ENCODE results near the gene IQCF6.
A peak's percentile ranks its signal among the peaks of the same experiment; 100 is the strongest.
"Not testable (repeated sequence)": the region's sequence is repeated elsewhere in the genome, so short reads cannot be mapped to it uniquely, and the experiment has no call there.

Gene IQCF6

DNA sequence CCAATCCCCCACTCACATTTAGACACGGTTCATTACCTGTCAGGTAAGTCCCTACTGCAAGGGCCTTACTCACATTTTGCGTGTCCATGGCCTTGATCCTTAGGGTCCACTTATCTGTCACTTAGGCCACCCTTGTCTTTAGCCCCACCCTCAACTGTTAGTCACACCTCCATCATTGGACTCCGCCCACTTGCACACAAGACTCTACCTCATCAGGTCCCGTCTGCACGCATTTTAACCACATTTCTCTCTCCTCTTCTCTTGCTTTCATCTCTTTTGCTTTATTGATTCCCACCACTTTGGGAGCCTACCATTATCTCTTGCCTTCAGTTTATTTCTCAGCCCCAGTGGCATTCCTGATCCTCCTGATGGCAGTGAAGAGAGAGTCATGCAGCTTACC lies at the start of gene IQCF6:
TSS of gene IQCF6 (minus strand) at position 101 of the 400 bp plus-strand sequence. CDS start at position 88, 13 bp downstream.
- no peak for DNase-seq

DNA sequence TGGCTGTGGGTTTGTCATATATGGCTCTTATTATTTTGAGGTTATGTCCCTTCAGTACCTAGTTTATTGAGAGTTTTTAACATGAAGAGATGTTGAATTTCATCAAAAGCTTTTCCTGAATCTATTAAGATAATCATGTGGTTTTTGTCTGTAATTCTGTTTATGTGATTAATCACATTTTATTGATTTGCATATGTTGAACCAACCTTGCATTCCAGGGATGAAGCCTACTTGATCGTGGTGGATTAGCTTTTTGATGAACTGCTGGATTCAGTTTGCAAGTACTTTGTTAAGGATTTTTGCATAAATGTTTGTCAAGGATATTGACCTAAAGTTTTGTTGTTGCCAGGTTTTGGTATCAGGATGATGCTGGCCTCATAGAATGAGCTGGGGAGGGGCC lies 49.3 kb upstream of the IQCF6 start:
- DNase-seq = no peak

DNA sequence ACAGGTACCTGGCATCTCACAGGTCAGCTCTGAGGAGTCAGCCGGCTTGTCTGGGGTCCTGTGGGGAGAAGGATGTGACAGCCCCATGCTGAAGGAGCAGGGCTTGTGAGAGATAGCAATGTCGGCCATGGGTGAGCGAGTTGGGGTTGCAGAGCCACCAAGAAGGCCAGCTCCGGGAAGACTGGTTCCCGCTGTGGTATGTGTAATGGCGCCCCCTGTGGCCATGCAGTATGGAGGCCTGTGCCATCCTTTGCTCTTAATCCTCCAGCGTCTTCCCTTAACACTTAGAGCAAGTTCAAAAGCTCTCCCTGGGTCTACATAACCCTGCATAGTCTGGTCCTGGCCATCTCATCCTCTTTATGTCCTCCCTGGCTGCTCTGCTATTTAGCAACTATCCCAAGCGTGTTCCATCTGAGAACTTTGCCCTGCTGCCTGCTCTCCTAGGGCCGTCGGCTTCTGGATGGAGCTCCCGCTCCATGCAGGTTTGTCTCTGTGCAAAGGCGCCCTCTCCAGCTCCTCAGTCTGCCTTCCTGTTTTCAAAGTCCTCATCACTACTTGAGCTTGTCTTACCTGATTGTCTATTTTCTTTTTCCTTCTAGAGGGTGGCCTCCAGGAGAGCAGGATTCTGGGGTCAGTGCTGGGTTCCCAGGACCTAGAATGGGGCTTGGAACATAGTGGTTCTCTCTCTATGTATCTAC lies 40.8 kb upstream of the IQCF6 start:
- peak; percentile 7 for DNase-seq

DNA sequence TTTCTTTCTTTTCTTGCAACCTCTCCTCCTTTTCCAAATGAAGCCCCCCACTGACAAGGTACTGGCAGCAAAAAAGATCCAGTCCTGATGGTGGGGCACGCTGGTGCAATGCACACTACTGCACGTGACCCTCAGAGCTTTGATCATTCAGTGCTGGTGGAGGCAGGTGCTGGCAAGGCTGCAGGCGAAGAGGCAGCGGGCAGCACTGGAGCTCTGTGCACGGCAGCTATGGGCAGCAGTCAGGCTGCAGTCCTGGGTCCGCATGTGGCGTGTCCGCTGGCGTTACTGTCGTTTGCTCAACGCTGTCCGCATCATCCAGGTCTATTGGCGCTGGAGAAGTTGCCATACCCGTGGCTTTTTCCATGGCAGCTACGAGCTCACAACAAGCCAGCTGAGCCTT lies 40.1 kb upstream of the IQCF6 start:
- DNase-seq = no peak

DNA sequence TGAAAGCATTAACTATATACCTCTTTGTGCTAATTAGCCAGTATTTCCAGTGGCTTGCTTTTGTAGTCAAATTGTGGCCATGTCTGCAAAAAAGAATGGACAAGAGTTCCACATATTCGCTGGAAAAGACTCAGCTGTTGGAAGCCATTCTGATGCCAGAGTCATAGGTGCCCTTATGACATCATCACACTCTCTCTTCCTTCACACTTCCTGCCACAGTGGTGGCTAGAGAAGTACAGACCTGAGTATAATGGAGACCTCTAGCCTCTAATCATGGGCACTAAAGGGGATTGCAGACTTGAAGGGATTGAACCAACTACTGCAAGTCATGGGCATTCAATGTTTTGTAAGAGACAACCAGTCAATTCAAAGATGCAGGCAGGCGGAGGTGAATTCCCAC lies 38.3 kb upstream of the IQCF6 start:
- DNase-seq = no peak

DNA sequence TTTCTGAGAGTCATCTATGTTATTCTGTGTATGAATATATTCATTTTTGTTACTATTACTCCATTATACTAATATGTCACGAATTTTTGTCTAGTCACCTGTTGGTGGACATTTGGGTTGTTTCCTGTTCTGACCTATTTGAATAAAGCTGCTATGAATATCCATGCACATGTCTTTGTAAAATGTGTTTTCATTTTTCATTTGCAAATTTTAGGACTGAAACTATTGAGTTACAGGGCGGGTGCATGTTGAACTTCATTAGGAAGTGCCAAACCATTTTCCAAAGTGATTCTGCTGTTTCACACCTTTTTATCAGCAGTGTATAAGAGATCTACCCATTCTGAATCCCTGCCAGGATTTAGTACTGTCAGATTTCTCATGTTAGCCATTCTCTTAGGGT lies 37.7 kb upstream of the IQCF6 start:
- no peak for DNase-seq

DNA sequence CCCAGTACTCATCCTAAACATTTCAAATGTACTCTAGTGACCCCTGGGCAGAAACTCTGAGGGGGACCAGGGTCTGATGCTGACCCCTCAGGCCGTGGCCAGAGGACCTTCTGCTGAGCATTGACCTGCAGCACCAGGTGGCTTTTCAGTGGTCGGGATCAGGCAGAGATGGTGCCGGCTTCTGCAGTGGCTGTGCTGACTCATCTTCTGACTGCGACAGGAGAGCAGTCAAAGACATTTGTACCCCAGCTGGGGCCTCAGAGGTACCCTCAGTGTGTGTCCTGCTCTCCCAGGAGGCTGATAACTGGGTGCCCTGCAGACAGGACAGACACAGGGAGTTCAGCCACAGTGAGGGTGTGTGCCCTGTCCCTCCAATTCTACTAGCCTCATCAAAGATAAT lies 36.6 kb upstream of the IQCF6 start:
- no peak for DNase-seq

DNA sequence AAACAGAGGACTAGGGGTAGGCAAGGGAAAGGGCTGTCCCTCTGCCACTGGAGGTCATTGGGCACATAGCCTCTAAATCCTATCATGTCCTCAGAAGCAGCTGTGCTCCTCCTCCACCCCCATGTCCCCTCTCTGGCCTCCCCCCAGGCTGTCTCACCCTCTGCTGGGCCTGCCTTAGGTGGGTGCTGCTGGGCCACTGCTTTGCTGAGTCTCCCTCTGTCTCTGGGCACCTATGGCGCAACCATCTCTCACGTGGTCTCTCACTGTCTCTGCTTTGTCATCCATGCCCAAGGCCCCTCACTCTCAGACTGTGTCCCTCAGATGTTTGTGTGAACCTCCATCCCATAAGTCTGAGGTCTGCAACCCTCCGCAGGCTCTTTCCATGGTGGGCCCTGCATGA lies 35.0 kb upstream of the IQCF6 start:
- DNase-seq = no peak

DNA sequence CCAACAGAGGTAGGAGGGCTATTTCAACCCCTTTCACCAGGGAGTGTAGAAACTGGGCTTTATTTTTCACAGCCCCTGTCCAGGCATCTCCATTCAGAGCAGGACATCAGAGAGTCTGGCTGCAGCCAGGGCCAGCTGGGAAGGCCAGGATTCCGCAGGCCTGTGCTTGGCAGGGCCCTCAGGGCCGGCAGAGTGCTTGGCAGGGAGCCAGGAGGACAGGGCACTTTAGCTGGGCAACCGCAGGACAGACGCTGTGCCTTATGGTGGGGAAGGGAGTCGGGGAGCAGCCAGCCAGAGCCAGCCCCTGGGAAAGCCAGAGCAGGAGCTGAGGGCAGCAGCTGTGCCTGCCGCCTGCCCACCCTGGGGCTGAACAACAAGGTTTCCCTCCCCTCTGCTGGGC lies 34.5 kb upstream of the IQCF6 start:
- peak; percentile 1 for DNase-seq

DNA sequence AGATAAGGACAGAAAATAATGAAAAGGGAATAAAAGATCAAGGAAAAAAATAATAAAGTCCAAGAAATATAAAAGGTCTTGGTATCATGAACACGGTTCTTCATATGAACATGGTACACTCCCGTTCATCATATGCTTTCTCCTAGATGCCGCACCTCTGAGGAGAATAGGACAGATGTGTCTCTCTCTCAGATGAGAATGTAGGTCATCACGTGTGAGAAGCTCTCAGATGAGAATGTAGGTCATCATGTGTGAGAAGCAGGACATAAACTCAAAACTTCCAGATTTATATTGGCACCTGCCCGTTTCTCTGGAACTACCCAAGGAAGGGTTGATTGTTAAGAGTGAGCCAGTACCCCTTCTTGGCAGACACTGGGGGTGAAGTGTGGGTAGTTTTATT lies 29.9 kb upstream of the IQCF6 start:
- DNase-seq = no peak

DNA sequence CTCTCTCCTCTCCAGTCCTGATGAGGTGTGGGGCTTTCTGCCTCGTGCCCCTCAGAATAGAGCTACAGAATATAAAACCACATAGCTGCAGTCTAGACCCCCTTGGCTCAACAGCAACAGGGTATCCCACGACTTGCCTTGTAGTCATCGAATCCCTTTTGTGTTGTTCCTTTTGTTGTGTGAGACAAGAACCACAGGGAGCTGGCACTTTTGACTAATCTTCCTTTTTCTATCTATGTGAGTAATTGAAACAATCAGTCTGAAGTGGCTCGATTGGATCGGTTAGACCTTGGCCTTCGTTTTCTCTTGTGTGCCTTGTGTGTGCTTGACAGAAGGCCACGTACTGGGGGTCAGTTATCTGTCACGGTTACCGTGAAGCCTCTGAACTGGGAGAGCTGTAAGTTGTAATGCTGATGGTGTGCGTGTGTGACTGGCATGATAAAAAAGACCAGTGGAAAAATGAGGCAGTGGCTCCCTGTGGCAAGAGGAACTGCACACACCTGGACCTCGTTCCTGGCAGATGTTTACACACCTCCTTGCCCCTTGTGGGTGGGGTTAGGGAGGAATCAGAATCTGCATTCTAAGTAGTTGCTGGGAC lies 23.2 kb upstream of the IQCF6 start:
- DNase-seq = peak; percentile 14

DNA sequence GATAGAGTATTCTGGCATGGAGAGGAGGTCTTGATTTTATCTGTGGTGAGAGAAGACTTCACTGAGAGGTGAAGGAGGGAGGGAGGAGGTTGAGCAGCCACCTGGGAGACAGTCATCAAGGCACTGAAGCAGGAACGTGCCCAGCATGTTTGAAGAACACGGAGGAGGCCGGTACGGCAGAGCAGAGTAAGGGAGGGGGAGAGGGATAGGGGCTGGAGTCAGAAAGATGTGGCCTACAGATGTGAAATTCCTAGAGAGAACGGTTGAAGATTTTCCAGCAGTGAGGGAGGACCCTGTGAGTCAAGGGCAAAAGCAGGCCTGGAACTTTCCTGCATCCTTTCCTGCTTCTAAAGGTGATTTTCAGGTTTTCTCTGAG lies 21.7 kb upstream of the IQCF6 start:
- no peak for DNase-seq

DNA sequence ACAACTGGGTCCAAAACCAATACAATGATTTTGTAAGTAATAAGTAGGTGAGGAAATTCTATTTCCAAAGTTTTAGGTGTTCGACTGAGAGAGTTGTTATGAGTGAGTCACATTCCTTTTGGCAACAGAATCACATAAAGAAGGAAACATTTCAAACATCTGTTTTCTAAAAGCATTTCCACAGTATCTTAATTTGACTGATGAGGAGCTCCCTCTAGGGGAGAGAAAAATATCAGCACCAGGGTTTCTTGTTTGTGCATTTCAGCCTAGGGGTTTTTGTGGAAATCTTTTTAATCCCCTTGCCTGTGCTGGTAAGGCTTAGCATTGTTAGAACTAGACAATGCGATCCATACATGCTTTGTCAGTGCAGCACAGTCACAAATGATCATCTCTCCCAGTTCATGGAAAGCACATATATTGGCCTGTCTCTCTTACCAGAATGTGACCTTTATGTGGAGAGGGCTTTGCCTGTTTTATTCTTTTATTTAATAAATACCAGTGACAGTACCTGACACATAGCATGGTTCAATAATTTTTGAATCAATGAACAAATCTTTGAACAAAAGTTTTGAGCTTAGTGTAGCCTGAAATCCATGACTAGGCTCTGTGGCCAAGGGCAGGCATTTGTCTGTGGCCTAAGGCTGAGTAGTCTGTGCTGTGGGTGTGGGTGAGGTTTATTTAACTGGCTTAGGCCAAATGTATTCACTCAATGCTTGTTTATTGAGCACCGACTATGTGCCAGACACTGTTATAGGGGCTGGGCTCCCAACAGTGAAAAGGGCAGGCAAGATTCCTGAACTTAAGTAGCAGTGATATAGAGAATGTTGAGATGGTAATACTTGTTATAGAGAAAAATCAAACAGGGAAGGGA lies 21.1 kb upstream of the IQCF6 start:
- peak; percentile 44 for DNase-seq

DNA sequence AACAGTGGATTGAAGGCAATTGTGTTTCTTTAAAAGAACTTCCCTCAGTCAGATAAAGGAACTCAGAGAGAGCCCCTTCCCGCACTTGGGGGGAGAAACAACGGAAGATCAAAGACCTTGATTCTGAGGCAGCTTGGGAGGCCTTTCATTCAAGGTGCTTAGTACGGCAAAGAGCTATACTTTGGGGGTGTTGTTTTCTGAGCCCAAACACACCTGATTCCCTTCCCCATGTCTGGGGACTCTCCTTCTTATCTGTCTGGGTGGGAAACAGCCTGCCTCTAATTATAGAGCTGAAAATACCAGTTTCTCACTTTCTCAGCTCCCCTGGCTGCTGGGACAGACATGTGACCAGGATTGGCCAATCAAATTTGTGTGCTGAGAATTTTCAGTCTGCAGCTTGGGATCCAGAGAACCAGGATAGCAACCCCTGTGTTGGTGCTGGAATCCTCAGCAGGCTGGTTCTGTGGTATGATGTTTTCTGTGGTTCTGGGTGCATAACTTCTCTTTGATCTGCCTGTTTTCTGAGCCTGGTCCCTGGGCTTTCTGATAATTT lies 19.4 kb upstream of the IQCF6 start:
- DNase-seq = no peak

DNA sequence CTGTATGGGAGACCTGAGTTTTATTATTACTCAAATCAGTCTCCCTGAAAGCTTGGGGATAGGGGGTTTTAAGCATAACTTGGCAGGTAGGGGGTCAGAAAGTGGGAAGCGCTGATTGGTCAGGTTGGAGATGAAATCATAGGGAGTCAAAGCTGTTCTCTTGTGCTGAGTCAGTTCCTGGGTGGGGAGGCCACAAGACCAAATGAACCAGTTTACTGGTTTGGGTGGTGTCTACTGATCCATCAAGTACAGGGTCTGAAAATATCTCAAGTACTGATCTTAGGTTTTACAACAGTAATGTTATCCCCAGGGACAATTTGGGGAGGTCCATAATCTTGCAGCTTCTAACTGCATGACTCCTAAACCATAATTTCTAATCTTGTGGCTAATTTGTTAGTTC lies 17.8 kb upstream of the IQCF6 start:
- no peak for DNase-seq

DNA sequence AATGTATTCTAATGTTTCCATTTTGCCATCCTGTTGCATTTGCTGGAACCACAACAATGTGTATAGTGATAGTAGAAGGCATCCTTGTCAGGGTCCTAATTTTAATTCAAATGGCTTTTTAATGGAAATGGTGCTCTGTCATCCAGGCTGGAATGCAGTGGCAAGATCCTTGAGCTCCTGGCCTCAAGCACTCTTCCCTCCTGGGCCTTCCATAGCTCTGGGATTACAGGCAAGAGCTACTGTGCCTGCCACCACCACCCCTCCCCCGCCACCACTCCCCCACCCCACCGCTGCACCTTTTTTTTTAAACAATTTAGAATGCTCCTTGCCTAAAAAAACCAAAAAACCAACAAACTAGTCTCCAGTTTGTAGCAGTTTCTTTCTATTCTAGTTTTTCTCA lies 15.2 kb upstream of the IQCF6 start:
- DNase-seq = no peak

DNA sequence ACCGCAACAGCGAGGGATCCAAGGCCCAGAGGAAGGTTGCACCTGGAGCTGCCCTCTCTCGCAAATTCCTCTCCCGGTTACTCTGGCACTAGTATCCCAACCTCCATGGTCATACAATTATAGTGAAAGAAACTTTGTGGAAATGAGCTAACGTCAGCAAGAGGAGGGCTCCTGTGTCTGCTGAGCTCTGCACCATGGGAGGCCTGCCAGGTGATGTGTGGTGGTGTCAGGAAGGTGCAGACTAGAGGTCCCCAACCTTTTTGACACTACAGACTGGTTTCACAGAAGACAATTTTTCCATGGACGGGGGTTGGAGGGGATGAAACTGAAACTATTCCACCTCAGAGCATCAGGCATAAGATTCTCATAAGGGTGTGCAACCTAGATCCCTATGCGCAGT lies 13.2 kb upstream of the IQCF6 start:
- DNase-seq = no peak

DNA sequence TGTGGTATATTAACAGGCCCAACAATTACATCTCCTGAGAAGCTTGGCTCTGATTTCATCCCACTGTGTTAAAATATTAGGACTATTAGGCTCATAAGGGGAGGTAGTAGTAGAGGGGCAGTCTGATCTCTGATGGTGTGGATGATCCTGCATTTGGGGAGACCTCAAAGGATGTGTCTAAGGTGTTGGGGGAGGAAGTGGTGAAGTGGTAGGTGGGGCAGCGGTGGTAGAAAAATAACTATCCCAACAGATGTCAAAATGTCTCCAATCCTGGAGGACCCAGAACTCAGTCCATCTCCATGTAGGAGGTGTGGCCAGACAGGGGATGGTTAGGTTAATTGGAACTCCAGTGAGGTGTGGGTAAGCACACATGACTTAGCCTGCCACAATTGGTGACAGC lies 10.4 kb upstream of the IQCF6 start:
- DNase-seq = no peak

DNA sequence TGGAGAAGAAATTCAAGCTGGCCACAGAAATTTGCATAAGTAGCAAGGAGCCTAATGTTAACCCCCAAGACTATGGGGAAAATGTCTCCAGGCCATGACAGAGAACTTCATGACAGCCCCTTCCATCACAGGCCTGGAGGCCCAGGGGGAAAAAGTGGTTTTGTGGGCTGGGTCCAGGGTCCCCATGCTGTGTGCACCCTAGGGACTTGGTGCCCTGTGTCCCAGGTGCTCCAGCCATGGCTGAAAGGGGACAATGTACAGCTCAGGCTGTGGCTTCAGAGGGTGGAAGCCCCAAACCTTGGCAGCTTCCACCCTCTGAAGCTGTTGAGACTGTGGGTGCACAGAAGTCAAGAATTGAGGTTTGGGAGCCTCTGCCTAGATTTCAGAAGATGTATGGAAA lies 8.5 kb upstream of the IQCF6 start:
- DNase-seq = not testable (repeated sequence)

DNA sequence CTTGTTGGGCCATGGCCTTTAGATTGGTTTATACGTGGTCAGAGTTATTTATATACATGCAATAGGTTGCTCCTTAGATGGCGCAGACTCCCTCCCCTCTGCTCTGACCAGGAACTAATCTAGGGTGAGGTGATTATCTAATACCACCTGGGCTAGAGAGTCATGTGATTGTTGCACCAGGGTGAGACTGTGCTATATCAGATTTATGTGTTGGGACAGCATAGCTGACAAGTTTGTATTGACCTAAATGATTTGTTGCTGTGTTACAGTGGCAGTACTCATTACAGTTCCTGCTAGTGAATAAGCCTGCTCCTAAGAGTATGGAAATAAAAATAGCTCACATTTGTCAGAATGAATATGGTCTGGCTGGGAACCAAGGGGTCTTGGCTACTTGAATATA lies 7.2 kb upstream of the IQCF6 start:
- no peak for DNase-seq

DNA sequence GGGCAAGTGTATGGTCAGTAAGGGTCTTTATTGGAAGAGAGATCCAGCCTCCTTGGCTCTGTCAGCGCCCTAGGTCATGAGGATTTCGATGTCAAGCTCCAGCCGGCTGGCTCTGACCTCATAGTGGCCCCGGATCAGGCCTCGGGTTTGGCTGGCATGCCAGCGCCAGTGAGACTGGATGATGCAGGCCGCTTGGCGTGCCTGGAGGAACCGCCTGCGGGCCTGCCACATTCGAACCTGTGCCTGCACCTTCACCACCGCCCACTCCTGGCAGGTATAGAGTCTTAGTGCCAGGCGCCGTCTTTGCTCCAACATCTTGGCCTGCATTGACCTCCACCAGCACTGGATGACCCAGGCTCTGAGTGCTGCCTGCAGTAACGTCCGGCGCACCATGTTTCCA lies 483 bp downstream of the IQCF6 start:
- DNase-seq = no peak

DNA sequence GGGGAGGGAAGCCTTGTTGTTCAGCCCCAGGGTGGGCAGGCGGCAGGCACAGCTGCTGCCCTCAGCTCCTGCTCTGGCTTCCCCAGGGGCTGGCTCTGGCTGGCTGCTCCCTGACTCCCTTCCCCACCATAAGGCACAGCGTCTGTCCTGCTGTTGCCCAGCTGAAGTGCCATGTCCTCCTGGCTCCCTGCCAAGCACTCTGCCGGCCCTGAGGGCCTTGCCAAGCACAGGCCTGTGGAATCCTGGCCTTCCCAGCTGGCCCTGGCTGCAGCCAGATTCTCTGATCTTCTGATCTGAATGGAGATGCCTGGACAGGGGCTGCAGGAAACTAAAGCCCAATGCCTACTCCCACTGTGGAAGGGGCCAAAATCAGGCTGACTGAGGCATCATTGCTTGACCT lies 1.1 kb downstream of the IQCF6 start:
- DNase-seq = peak; percentile 70

DNA sequence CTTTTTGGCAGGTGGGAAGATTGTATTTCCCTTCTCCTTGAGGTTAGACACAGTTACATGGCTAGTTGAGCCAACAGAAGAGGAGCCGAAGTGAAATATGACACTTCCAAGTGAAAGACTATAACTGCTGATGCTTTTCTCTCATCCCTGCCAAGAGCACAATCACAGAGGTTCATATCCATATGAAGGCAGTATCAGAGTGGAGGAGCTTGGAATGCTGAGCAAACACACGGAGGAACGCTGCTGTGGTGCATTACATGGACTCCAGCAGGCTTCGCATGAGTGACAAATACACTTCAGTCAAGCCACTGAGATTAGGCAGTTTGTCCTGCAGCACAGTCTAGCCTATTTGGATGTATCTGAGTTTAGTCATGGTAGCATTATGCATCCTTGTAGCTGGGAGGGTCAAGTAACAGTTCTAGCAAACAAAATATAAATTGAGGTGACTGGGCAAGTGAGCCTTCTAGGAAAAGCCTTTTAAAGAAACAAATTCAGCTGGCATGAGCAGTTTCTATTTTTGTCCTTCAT lies 5.4 kb downstream of the IQCF6 start:
- no peak for DNase-seq

DNA sequence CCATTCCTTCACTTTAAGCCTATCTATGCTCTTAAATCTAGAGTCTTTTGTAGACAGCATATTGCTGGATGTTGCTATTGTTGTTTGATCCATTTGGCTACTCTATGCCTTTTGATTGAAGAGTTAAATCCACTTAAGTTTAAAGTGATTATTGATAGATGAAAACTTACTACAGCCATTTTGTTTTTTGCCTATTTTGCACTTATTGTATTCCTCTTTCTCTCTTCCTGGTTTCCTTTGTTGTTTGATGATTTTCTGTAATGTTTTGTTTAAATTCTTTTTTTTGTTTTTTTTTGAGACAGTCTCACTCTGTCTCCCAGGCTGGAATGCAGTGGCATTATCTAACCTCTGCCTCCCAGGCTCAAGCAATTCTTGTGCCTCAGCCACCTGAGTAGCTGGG lies 19.8 kb downstream of the IQCF6 start:
- no peak for DNase-seq
